ENCODE measurements around the gene CWH43. TPM values are rescaled to one million over a fixed set of nuclear protein-coding genes. Genes with fewer than 3 reads are reported as not detected.
"Not testable (repeated sequence)": the region's sequence is repeated elsewhere in the genome, so short reads cannot be mapped to it uniquely, and the experiment has no call there.

The CWH43 gene
- total RNA-seq, 1 experiment from 2014 or later, result not detected

- H3K4me1 ChIP-seq (ENCODE audit: low read length); H3K79me2 ChIP-seq (ENCODE audit: low read length): not testable (repeated sequence)
Measured at GRCh38 chr4:49091883-49092282, 105.8 kb downstream of the CWH43 start.

GRCh38 chr4:49092608-49093135 lies 106.6 kb downstream of the CWH43 start:
- not testable (repeated sequence) for H4K20me1 ChIP-seq (ENCODE audit: insufficient read depth, low read depth, low read length); H3K27ac ChIP-seq (ENCODE audit: low read length); H3K9ac ChIP-seq (ENCODE audit: low read length); H2AFZ ChIP-seq (ENCODE audit: low read length); H3K27me3 ChIP-seq (ENCODE audit: low read length); H3K4me2 ChIP-seq (ENCODE audit: low read depth, low read length, poor library complexity, severe bottlenecking); H3K4me1 ChIP-seq (ENCODE audit: low read length); H3K36me3 ChIP-seq (ENCODE audit: insufficient read depth, low read length); H3K9me2 ChIP-seq (replicated peaks; ENCODE audit: insufficient read depth, low read length); H3K79me2 ChIP-seq (ENCODE audit: low read length)
- H3K4me3 ChIP-seq (ENCODE audit: low read length), result 0 out of 2 replicates have a peak overlapping the region, but pooled peaks have one; percentile 2
- peak; percentile 39 for DNase-seq
- peaks cover 34% of the 10 kb centered on the region for H3K9me3 ChIP-seq (ENCODE audit: low read length)

More at GRCh38 chr4:49091883-49092282, 105.8 kb downstream of the CWH43 start:
- DNase-seq, result peak; percentile 37
- H3K9ac ChIP-seq (ENCODE audit: low read length); H4K20me1 ChIP-seq (ENCODE audit: insufficient read depth, low read depth, low read length); H3K4me2 ChIP-seq (ENCODE audit: low read depth, low read length, poor library complexity, severe bottlenecking); H3K27me3 ChIP-seq (ENCODE audit: low read length); H3K27ac ChIP-seq (ENCODE audit: low read length); H3K4me3 ChIP-seq (ENCODE audit: low read length); H2AFZ ChIP-seq (ENCODE audit: low read length); H3K36me3 ChIP-seq (ENCODE audit: insufficient read depth, low read length); H3K9me2 ChIP-seq (replicated peaks; ENCODE audit: insufficient read depth, low read length): not testable (repeated sequence)
- H3K9me3 ChIP-seq (ENCODE audit: low read length), result peaks cover 26% of the 10 kb centered on the region

- H3K4me1 ChIP-seq (ENCODE audit: low read length); H3K9ac ChIP-seq (ENCODE audit: low read length); H3K27me3 ChIP-seq (ENCODE audit: low read length); H3K27ac ChIP-seq (ENCODE audit: low read length); H3K36me3 ChIP-seq (ENCODE audit: insufficient read depth, low read length); H4K20me1 ChIP-seq (ENCODE audit: insufficient read depth, low read depth, low read length); H3K79me2 ChIP-seq (ENCODE audit: low read length); H3K9me2 ChIP-seq (replicated peaks; ENCODE audit: insufficient read depth, low read length); H2AFZ ChIP-seq (ENCODE audit: low read length); H3K4me2 ChIP-seq (ENCODE audit: low read depth, low read length, poor library complexity, severe bottlenecking): not testable (repeated sequence)
- DNase-seq, result peak; percentile 25
- 0 out of 2 replicates have a peak overlapping the region, but pooled peaks have one; percentile 8 for H3K4me3 ChIP-seq (ENCODE audit: low read length)
- peaks cover 51% of the 10 kb centered on the region for H3K9me3 ChIP-seq (ENCODE audit: low read length)
Measured at GRCh38 chr4:49096215-49096614, 110.1 kb downstream of the CWH43 start.

DNA sequence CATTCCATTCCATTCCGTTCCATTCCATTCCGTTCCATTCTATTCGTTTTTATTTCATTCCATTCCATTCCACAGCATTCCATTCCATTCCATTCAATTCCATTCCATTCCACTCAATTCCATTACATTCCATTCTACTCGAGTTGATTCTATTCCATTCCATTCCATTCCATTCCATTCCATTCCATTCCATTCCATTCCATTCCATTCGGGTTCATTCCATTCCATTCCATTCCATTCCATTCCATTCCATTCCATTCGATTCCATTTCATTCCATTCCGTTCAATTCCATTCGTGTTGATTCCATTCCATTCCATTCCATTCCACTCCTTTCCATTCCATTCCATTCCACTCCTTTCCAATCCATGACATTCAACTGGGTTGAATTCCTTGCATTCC lies 110.6 kb downstream of the CWH43 start:
- H3K4me2 ChIP-seq (ENCODE audit: low read depth, low read length, poor library complexity, severe bottlenecking); H2AFZ ChIP-seq (ENCODE audit: low read length); H3K9me2 ChIP-seq (replicated peaks; ENCODE audit: insufficient read depth, low read length); H3K9ac ChIP-seq (ENCODE audit: low read length); H3K79me2 ChIP-seq (ENCODE audit: low read length); H4K20me1 ChIP-seq (ENCODE audit: insufficient read depth, low read depth, low read length); H3K27ac ChIP-seq (ENCODE audit: low read length); H3K36me3 ChIP-seq (ENCODE audit: insufficient read depth, low read length); H3K4me1 ChIP-seq (ENCODE audit: low read length); H3K27me3 ChIP-seq (ENCODE audit: low read length); DNase-seq: not testable (repeated sequence)
- Histone ChIP-seq H3K4me3 (ENCODE audit: low read length) (0 out of 2 replicates have a peak overlapping the region, but pooled peaks have one; percentile 8), H3K9me3 (ENCODE audit: low read length) (peaks cover 47% of the 10 kb centered on the region)

GRCh38 chr4:49097071-49097470 lies 111.0 kb downstream of the CWH43 start:
- H3K36me3 ChIP-seq (ENCODE audit: insufficient read depth, low read length); H3K9me2 ChIP-seq (replicated peaks; ENCODE audit: insufficient read depth, low read length); H3K27me3 ChIP-seq (ENCODE audit: low read length); H3K4me2 ChIP-seq (ENCODE audit: low read depth, low read length, poor library complexity, severe bottlenecking); H3K9ac ChIP-seq (ENCODE audit: low read length); H3K27ac ChIP-seq (ENCODE audit: low read length); H4K20me1 ChIP-seq (ENCODE audit: insufficient read depth, low read depth, low read length); H2AFZ ChIP-seq (ENCODE audit: low read length); H3K4me1 ChIP-seq (ENCODE audit: low read length); H3K79me2 ChIP-seq (ENCODE audit: low read length): not testable (repeated sequence)
- H3K4me3 ChIP-seq (ENCODE audit: low read length), result 0 out of 2 replicates have a peak overlapping the region, but pooled peaks have one; percentile 8
- peaks cover 43% of the 10 kb centered on the region for H3K9me3 ChIP-seq (ENCODE audit: low read length)
- peak; percentile 2 for DNase-seq

DNA sequence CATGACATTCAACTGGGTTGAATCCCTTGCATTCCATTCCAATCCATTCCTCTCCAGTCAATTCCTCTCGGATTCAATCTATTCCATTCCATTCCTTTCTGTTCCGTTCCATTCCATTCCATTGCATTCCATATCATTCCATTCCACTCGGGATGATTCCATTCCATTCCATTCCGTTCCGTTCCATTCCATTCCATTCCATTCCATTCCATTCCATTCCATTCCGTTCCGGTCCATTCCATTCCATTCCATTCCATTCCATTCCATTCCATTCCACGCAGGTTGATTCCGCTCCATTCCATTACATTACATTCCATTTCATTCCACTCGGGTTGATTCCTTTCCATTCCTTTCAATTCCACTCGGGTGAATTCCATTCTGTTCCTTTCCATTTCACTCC lies 111.4 kb downstream of the CWH43 start:
- DNase-seq, result peak; percentile 14
- H3K4me2 ChIP-seq (ENCODE audit: low read depth, low read length, poor library complexity, severe bottlenecking); H3K27me3 ChIP-seq (ENCODE audit: low read length); H3K9ac ChIP-seq (ENCODE audit: low read length); H4K20me1 ChIP-seq (ENCODE audit: insufficient read depth, low read depth, low read length); H3K79me2 ChIP-seq (ENCODE audit: low read length); H3K36me3 ChIP-seq (ENCODE audit: insufficient read depth, low read length); H2AFZ ChIP-seq (ENCODE audit: low read length); H3K4me1 ChIP-seq (ENCODE audit: low read length); H3K27ac ChIP-seq (ENCODE audit: low read length); H3K9me2 ChIP-seq (replicated peaks; ENCODE audit: insufficient read depth, low read length); H3K4me3 ChIP-seq (ENCODE audit: low read length): not testable (repeated sequence)
- H3K9me3 ChIP-seq (ENCODE audit: low read length), result peaks cover 38% of the 10 kb centered on the region

DNA sequence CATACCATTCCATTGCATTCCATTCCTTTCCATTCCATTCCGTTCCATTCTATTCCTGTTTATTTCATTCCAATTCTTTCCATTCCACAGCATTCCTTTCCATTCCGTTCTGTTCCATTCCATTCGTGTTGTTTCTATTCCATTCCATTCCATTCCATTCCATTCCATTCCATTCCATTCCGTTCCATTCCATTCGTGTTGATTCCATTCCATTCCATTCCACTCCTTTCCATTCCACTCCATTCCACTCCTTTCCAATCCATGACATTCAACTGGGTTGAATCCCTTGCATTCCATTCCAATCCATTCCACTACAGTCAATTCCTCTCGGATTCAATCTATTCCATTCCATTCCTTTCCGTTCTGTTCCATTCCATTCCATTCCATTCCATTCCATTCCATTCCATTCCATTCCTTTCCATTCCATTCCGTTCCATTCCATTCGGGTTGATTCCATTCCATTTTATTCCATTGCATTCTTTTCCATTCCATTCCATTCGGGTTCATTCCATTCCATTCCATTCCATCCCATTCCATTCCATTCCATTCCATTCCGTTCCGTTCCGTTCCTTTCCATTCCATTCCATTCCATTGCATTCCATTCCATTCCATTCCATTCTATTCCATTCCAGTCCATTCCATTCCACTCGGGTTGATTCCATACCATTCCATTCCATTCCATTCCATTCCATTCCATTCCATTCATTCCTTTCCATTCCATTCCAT lies 112.1 kb downstream of the CWH43 start:
- DNase-seq; H3K36me3 ChIP-seq (ENCODE audit: insufficient read depth, low read length); H3K4me2 ChIP-seq (ENCODE audit: low read depth, low read length, poor library complexity, severe bottlenecking); H3K9me2 ChIP-seq (replicated peaks; ENCODE audit: insufficient read depth, low read length); H4K20me1 ChIP-seq (ENCODE audit: insufficient read depth, low read depth, low read length); H3K27ac ChIP-seq (ENCODE audit: low read length); H3K4me1 ChIP-seq (ENCODE audit: low read length); H3K4me3 ChIP-seq (ENCODE audit: low read length); H2AFZ ChIP-seq (ENCODE audit: low read length); H3K9ac ChIP-seq (ENCODE audit: low read length); H3K27me3 ChIP-seq (ENCODE audit: low read length); H3K79me2 ChIP-seq (ENCODE audit: low read length): not testable (repeated sequence)
- peaks cover 33% of the 10 kb centered on the region for H3K9me3 ChIP-seq (ENCODE audit: low read length)

DNA sequence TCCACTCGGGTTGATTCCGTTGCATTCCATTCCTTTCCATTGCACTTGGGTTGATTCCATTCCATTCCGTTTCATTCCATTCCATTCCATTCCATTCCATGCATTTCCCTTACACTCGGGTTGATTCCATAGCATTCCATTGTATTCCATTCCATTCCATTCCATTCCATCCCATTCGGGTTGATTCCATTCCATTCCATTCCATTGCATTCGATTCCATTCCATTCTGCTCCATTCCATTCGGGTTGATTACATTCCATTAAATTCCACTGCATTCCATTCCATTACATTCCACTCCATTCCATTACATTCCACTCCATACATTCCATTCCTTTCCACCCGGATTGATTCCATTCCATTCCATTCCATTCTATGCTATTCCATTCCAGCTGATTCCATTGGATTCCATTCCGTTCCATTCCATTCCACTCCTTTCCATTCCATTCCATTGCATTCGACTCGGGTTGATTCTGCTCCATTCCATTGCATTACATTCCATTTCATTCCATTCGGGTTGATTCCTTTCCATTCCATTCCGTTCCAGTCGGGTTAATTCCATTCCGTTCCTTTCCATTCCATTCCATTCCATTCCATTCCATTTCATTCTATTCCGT lies 113.9 kb downstream of the CWH43 start:
- H3K4me2 ChIP-seq (ENCODE audit: low read depth, low read length, poor library complexity, severe bottlenecking); H2AFZ ChIP-seq (ENCODE audit: low read length); H3K27me3 ChIP-seq (ENCODE audit: low read length); H3K27ac ChIP-seq (ENCODE audit: low read length); H3K9me2 ChIP-seq (replicated peaks; ENCODE audit: insufficient read depth, low read length); H3K4me1 ChIP-seq (ENCODE audit: low read length); H4K20me1 ChIP-seq (ENCODE audit: insufficient read depth, low read depth, low read length); H3K36me3 ChIP-seq (ENCODE audit: insufficient read depth, low read length); H3K79me2 ChIP-seq (ENCODE audit: low read length); H3K9ac ChIP-seq (ENCODE audit: low read length): not testable (repeated sequence)
- peak; percentile 40 for DNase-seq
- H3K4me3 ChIP-seq (ENCODE audit: low read length), result peak overlapping the region; percentile 13
- H3K9me3 ChIP-seq (ENCODE audit: low read length), result peaks cover 44% of the 10 kb centered on the region

All from Karpas-422 (cell line).